Colonic mucosa (tissue), 4 donors: ENCODE data around the gene TAOK2. TPM values are rescaled to one million over a fixed set of nuclear protein-coding genes. Genes with fewer than 3 reads are reported as not detected.
"Not testable (repeated sequence)": the region's sequence is repeated elsewhere in the genome, so short reads cannot be mapped to it uniquely, and the experiment has no call there.

Experiments used
- DNase-seq: peaks from one replicate; pipeline ENCODE4 v3.0.0-alpha.2; 2020
- H3K27ac ChIP-seq: fragments of 200-600 bp; one replicate; pipeline ENCODE4 v1.8.0; 2021
- H3K27me3 ChIP-seq: fragments of 200-600 bp; one replicate; pipeline ENCODE4 v1.8.0; 2021
- H3K36me3 ChIP-seq: fragments of 200-600 bp; one replicate; pipeline ENCODE4 v1.8.0; 2021
- H3K4me1 ChIP-seq: fragments of 200-600 bp; one replicate; pipeline ENCODE4 v1.8.0; 2021; ENCODE audit warnings: mild to moderate bottlenecking
- H3K4me3 ChIP-seq: fragments of 200-600 bp; one replicate; pipeline ENCODE4 v1.8.0; 2021
- H3K9ac ChIP-seq, 2 donors: one replicate each; pipeline ENCODE4 v1.7.0; 2013; ENCODE audit warnings: control low read depth in 2 of 2, low read depth in 2 of 2, low read length in 2 of 2
- H3K9me3 ChIP-seq: fragments of 200-600 bp; one replicate; pipeline ENCODE4 v1.8.0; 2021
- CTCF ChIP-seq: fragments of 200-600 bp; IDR thresholded peaks from one replicate; pipeline ENCODE4 v1.8.0; 2022; ENCODE audit warnings: antibody characterized with exemption, mild to moderate bottlenecking
- intact Hi-C: fragments of 100-400 bp; cut with DNase I; formaldehyde crosslinking; loops from one replicate; pipeline ENCODE4 v1.14.1; 2022
- total RNA-seq, 2 donors: library from RNA; stranded (reverse); fragmentation: NEBNext Ultra II Directional in 1 of 2; extraction: Animal tissue kit (Norgen Biotek cat#: 25700) in 1 of 2; gene quantifications; one replicate each; pipeline ENCODE4 v1.2.1, GENCODE V29; 2021
- donor health status: healthy.
- donor health status: DM: no; HTN: no; CAD: no.
- donor health status: DM: no; HTN: no; CAD: no.

Gene TAOK2
- total RNA-seq, 2 donors from 2014 or later: 37.4 to 62.3 TPM

GRCh38 chr16:30009990-30010843 is 36.5 kb downstream of the TAOK2 start:
- H3K9ac ChIP-seq: no peak overlapping the region
- intact Hi-C loops: loop anchor here (5.0 kb wide), 1 partner anchor 148 kb away; the partner anchor contains the start of gene CDIPT
- no peak overlapping the region for H3K27ac ChIP-seq
- H3K27me3 ChIP-seq: peaks cover 14% of the 10 kb centered on the region
- H3K4me1 ChIP-seq: peaks cover 14% of the 10 kb centered on the region
- DNase-seq: no peak
- peak overlapping the region; percentile 41 for H3K4me3 ChIP-seq
- no peak for TF ChIP-seq CTCF
- H3K36me3 ChIP-seq: no peaks in the 10 kb centered on the region
- H3K9me3 ChIP-seq: no peaks in the 10 kb centered on the region

GRCh38 chr16:30010844-30011713 is 37.4 kb downstream of the TAOK2 start, which contains the start of gene DOC2A:
TSS of gene DOC2A (minus strand) at chr16:30011027. CDS start at chr16:30010222, 805 bp downstream.
- no peak for DNase-seq
- Histone ChIP-seq H3K36me3 (no peaks in the 10 kb centered on the region), H3K27ac (no peak within 1 kb of the TSS), H3K4me3 (peak within 1 kb of the TSS; percentile 41), H3K9me3 (no peaks in the 10 kb centered on the region), H3K27me3 (peaks cover 14% of the 10 kb centered on the region), H3K4me1 (peaks cover 14% of the 10 kb centered on the region), H3K9ac (peak within 1 kb of the TSS in 1 of 2 donors; percentile 43)
- intact Hi-C loops: no loop called here
- TF ChIP-seq CTCF: no peak

- Histone ChIP-seq H3K9me3 (no peaks in the 10 kb centered on the region), H3K36me3 (no peaks in the 10 kb centered on the region), H3K4me3 (no peak overlapping the region), H3K9ac (no peak overlapping the region), H3K27ac (no peak overlapping the region), H3K4me1 (peaks cover 14% of the 10 kb centered on the region), H3K27me3 (peaks cover 14% of the 10 kb centered on the region)
- intact Hi-C loops: no loop called here
- no peak for TF ChIP-seq CTCF
- DNase-seq: no peak
Measured at GRCh38 chr16:30011714-30012504, 38.2 kb downstream of the TAOK2 start.

- Histone ChIP-seq H3K27me3 (peaks cover 14% of the 10 kb centered on the region), H3K4me1 (peaks cover 14% of the 10 kb centered on the region)
- H3K4me3 ChIP-seq, H3K9ac ChIP-seq, H3K36me3 ChIP-seq, DNase-seq, intact Hi-C loops, H3K27ac ChIP-seq, H3K9me3 ChIP-seq: not testable (repeated sequence)
Measured at GRCh38 chr16:30012598-30012997, 38.9 kb downstream of the TAOK2 start.

- not testable (repeated sequence) for H3K36me3 ChIP-seq
Measured at GRCh38 chr16:30015450-30015849, 41.8 kb downstream of the TAOK2 start.

More at GRCh38 chr16:30015450-30015849, 41.8 kb downstream of the TAOK2 start:
- peaks cover 11% of the 10 kb centered on the region for H3K4me1 ChIP-seq
- H3K9ac ChIP-seq, H3K9me3 ChIP-seq, H3K4me3 ChIP-seq, H3K27ac ChIP-seq, DNase-seq, H3K27me3 ChIP-seq, intact Hi-C loops: not testable (repeated sequence)
